Melanocyte of skin (primary cell): ENCODE measurements around the gene FBXL13. TPM values are rescaled to one million over a fixed set of nuclear protein-coding genes. Genes with fewer than 3 reads are reported as not detected.

Experiments used
- small RNA-seq, 2 donors: library from RNA; depleted of rRNA; stranded (forward); fragments of <200 nt; gene quantifications; one replicate each; pipeline ENCODE3, GENCODE V24; 2012
- total RNA-seq, 2 donors: library from RNA; depleted of rRNA; stranded (reverse); fragments of >200 nt; gene quantifications; 2 replicates each; pipeline ENCODE4 v1.2.3, GENCODE V29; 2012

Gene FBXL13
- 1 to 10 TPM in 1 of 2 donors, under 1 TPM in 1; 1.00 to 1.4 TPM for total RNA-seq

GRCh38 chr7:103074519-103075336, at the start of gene FBXL13, which contains the start of gene ARMC10:
TSS of gene FBXL13 (minus strand) at chr7:103074796.
TSS of gene ARMC10 (plus strand) at chr7:103075140. CDS start at chr7:103075273, 133 bp downstream.

GRCh38 chr7:102912742-102913141, 161.9 kb downstream of the FBXL13 start, which contains the start of gene LRRC17:
TSS of gene LRRC17 (plus strand) at chr7:102913000. CDS start at chr7:102933914, 20,914 bp downstream.

Small RNAs within 50 kb of the gene (small RNA-seq; reads per million reads assigned to genes)
- gene RNU6-1136P: 0 reads per million in 2 donors

Other genes with a start within 250 kb of the FBXL13 start
- gene LRRC17, start 161.8 kb downstream of the FBXL13 start, total RNA-seq: not detected
- 10 to 100 TPM; 18.9 to 34.3 TPM for gene ARMC10, start 344 bp upstream of the FBXL13 start, total RNA-seq
- gene NAPEPLD, start 74.3 kb upstream of the FBXL13 start, total RNA-seq: 10 to 100 TPM; 19.3 to 28.2 TPM
- 10 to 100 TPM; 59.9 to 67.9 TPM for gene PMPCB, start 222.6 kb upstream of the FBXL13 start, total RNA-seq